HepG2 (cell line): Measurements from ENCODE around the gene DNAJB11. TPM values are rescaled to one million over a fixed set of nuclear protein-coding genes. Genes with fewer than 3 reads are reported as not detected.

ENCODE experiments used
- PREB ChIP-seq: sonication (generic); formaldehyde crosslinking; IDR thresholded peaks from 2 replicates; pipeline ENCODE4 v1.4.0; 2020; ENCODE audit warnings: missing genetic modification reagents
- SKI ChIP-seq: fragments of 450-650 bp; IDR thresholded peaks from one replicate; pipeline ENCODE4 v1.6.1; 2018; ENCODE audit warnings: mild to moderate bottlenecking; ENCODE audit not compliant: partially characterized antibody
- SMAD3 ChIP-seq: sonication (generic); formaldehyde crosslinking; IDR thresholded peaks from 2 replicates; pipeline ENCODE4 v1.4.0; 2020; ENCODE audit warnings: missing genetic modification reagents
- SNAPC4 ChIP-seq: sonication (generic); formaldehyde crosslinking; IDR thresholded peaks from 2 replicates; pipeline ENCODE4 v1.4.0; 2020; ENCODE audit warnings: mild to moderate bottlenecking, missing genetic modification reagents
- UBTF ChIP-seq: sonication (generic); formaldehyde crosslinking; IDR thresholded peaks from 2 replicates; pipeline ENCODE4 v1.4.0; 2020; ENCODE audit warnings: mild to moderate bottlenecking, missing genetic modification reagents
- ZNF792 ChIP-seq: IDR thresholded peaks from 2 replicates; pipeline ENCODE4 v1.6.1; 2016
- polyA plus RNA-seq, 8 experiments: library from polyadenylated mRNA; depleted of rRNA in 3 of 8; stranded (reverse) in 7 of 8; unstranded in 1 of 8; fragments of >200 nt; fragmentation: Illumina TruSeq in 4 of 8; extraction: Trizol in 4 of 8; gene quantifications; 2 replicates each; pipeline versions ENCODE4 v1.2.1 to v1.2.3, GENCODE V29; 2011 to 2016; ENCODE audit warnings: low read depth in 4 of 8, missing spikeins in 1 of 8, mixed read lengths in 1 of 8; ENCODE audit not compliant: insufficient read depth in 1 of 8
- total RNA-seq, 5 experiments: library from RNA; depleted of rRNA; stranded (reverse); fragments of >200 nt; fragmentation: Illumina TruSeq; extraction: Trizol; gene quantifications; 2 replicates each; pipeline ENCODE4 v1.2.3, GENCODE V29; 2016; ENCODE audit warnings: low read depth in 1 of 5
- TF ChIP-seq, protein P1 (sequence below): sonication (generic); formaldehyde crosslinking; IDR thresholded peaks from 2 replicates; pipeline ENCODE4 v1.5.0; 2020; ENCODE audit warnings: missing genetic modification reagents, mild to moderate bottlenecking, borderline replicate concordance
- TF ChIP-seq, protein P2 (sequence below): sonication (generic); formaldehyde crosslinking; IDR thresholded peaks from 2 replicates; pipeline ENCODE4 v1.4.0; 2020; ENCODE audit warnings: mild to moderate bottlenecking, missing genetic modification reagents

Gene DNAJB11
- total and polyA plus RNA-seq, 2 of the 13 experiments (the other 11 are each of a cell fraction or from before 2014, with no cell fraction given) = 41.0 to 132 TPM

DNA sequence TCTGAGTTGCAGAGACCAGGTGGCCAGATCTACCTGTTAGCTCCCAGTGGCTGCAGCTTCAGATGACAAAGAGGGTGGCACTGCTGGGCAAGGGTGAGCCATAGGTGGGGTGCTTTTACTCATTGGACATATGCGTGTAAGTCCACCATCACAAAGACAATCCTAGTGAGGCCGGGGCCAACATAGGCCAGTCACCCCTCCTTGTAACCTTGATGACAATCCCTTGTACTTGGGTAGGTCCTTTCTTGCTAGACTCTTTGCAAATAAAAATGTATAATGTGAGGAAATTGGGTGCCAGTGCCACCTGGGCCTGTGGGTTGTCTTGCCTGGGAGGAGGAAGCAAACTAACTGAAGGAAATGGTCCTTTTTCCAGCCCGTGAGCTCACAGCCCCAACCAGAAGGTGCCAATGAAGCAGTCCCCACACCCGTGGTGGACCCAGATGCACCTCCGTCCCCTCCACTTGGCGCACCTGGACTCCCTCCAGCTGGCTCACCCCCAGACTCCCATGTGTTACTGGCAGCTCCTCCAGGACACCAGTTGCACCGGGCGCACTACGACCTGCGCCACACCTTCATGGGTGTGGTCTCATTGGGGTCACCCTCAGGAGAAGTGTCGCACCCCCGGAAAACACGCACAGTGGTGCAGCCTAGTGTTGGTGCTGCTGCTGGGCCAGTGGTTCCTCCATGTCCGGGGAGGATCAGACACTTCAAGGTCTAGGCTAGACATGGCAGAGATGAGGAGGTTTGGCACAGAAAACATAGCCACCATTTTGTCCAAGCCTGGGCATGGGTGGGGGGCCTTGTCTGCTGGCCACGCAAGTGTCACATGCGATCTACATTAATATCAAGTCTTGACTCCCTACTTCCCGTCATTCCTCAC, 49.9 kb downstream of the DNAJB11 start (continued):
- TF ChIP-seq, protein P1, sequence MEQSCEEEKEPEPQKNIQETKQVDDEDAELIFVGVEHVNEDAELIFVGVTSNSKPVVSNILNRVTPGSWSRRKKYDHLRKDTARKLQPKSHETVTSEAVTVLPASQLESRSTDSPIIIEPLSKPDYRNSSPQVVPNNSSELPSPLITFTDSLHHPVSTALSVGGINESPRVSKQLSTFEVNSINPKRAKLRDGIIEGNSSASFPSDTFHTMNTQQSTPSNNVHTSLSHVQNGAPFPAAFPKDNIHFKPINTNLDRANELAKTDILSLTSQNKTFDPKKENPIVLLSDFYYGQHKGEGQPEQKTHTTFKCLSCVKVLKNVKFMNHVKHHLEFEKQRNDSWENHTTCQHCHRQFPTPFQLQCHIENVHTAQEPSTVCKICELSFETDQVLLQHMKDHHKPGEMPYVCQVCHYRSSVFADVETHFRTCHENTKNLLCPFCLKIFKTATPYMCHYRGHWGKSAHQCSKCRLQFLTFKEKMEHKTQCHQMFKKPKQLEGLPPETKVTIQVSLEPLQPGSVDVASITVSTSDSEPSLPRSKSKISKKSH (CRISPR knock-in tag) = peak; percentile 48; the same call in 1 of the 2 replicates
- TF ChIP-seq ZNF792 = peak; percentile 4
- TF ChIP-seq SKI = no peak
- TF ChIP-seq UBTF (CRISPR knock-in tag) = peak; percentile 67; the same call in 1 of the 2 replicates
- TF ChIP-seq SMAD3 (CRISPR knock-in tag) = no peak
- TF ChIP-seq, protein P2, sequence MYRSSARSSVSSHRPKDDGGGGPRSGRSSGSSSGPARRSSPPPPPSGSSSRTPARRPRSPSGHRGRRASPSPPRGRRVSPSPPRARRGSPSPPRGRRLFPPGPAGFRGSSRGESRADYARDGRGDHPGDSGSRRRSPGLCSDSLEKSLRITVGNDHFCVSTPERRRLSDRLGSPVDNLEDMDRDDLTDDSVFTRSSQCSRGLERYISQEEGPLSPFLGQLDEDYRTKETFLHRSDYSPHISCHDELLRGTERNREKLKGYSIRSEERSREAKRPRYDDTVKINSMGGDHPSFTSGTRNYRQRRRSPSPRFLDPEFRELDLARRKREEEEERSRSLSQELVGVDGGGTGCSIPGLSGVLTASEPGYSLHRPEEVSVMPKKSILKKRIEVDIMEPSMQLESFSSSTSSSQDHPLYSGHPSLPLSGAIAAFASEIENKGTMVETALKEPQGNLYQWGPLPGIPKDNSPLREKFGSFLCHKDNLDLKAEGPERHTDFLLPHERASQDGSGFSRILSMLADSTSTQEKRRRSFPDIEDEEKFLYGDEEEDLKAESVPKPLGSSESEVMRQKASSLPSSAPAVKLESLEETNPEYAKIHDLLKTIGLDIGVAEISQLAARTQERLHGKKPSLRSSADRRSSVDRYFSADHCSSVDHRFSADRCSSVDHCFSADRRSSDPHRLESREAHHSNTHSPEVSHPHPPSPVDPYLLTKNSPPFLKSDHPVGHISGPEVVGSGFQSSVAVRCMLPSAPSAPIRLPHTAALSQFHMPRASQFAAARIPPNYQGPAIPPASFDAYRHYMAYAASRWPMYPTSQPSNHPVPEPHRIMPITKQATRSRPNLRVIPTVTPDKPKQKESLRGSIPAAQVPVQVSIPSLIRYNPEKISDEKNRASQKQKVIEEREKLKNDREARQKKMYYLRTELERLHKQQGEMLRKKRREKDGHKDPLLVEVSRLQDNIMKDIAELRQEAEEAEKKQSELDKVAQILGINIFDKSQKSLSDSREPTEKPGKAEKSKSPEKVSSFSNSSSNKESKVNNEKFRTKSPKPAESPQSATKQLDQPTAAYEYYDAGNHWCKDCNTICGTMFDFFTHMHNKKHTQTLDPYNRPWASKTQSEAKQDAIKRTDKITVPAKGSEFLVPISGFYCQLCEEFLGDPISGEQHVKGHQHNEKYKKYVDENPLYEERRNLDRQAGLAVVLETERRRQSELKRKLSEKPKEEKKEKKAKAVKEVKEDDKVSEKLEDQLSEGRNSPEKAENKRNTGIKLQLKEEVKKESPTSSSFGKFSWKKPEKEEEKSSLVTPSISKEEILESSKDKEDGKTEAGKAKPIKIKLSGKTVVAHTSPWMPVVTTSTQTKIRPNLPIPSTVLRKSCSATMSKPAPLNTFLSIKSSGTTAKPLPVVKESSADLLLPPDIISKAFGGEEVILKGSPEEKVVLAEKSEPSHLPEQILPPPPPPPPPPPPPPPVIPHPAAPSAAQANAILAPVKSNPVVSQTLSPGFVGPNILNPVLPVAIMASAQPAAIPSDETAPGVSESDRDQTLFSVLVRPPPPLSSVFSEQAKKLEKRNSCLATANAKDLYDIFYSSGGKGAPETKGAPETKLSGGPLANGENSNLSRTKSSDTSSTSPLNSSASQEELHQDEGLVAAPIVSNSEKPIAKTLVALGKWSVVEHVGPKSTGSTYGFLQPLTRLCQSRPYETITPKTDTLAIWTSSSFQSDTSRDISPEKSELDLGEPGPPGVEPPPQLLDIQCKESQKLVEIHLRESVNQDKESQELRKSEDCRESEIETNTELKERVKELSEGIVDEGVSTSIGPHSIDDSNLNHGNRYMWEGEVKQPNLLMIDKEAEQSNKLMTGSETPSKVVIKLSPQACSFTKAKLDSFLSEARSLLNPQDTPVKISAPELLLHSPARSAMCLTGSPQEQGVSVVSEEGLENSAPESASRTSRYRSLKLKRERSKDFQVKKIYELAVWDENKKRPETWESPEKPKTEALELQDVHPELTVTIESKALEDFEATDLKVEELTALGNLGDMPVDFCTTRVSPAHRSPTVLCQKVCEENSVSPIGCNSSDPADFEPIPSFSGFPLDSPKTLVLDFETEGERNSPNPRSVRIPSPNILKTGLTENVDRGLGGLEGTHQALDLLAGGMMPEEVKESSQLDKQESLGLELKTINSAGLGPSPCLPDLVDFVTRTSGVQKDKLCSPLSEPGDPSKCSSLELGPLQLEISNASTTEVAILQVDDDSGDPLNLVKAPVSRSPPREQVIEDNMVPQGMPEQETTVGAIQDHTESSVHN (CRISPR knock-in tag) = no peak; the same call in none of the 2 replicates
- TF ChIP-seq SNAPC4 (CRISPR knock-in tag) = peak; percentile 63
- TF ChIP-seq PREB (CRISPR knock-in tag) = no peak
